Karpas-422 (cell line): ENCODE results near the gene NEO1. TPM values are rescaled to one million over a fixed set of nuclear protein-coding genes. Genes with fewer than 3 reads are reported as not detected.
A peak's percentile ranks its signal among the peaks of the same experiment; 100 is the strongest.

ENCODE experiments used
- DNase-seq: peaks from one replicate; pipeline ENCODE4 v3.0.0-alpha.2; 2015
- H2AFZ ChIP-seq: fragments of 200-600 bp; sonication (generic); 2 replicates; pipeline ENCODE4 v1.6.1; 2014; ENCODE audit warnings: antibody characterized with exemption, low read length, mixed read lengths
- H3K27ac ChIP-seq: fragments of 200-600 bp; sonication (generic); 2 replicates; pipeline ENCODE4 v1.5.1; 2014; ENCODE audit warnings: mild to moderate bottlenecking, low read length, moderate library complexity
- H3K27me3 ChIP-seq: fragments of 200-600 bp; sonication (generic); 2 replicates; pipeline ENCODE4 v1.6.1; 2014; ENCODE audit warnings: low read length, mixed read lengths
- H3K36me3 ChIP-seq: fragments of 200-600 bp; sonication (generic); 2 replicates; pipeline ENCODE4 v1.6.1; 2014; ENCODE audit warnings: low read length, mixed read lengths; ENCODE audit not compliant: insufficient read depth
- H3K4me1 ChIP-seq: fragments of 200-600 bp; sonication (generic); 2 replicates; pipeline ENCODE4 v1.6.1; 2014; ENCODE audit warnings: mild to moderate bottlenecking, low read length, mixed read lengths
- H3K4me2 ChIP-seq: fragments of 200-600 bp; sonication (generic); 2 replicates; pipeline ENCODE4 v1.6.1; 2014; ENCODE audit warnings: low read length, low read depth, mild to moderate bottlenecking; ENCODE audit not compliant: poor library complexity, severe bottlenecking
- H3K4me3 ChIP-seq: fragments of 200-600 bp; sonication (generic); 2 replicates; pipeline ENCODE4 v1.5.1; 2014; ENCODE audit warnings: mild to moderate bottlenecking, antibody characterized with exemption, low read length, mixed read lengths
- H3K79me2 ChIP-seq: fragments of 200-600 bp; sonication (generic); 2 replicates; pipeline ENCODE4 v1.6.1; 2014; ENCODE audit warnings: mild to moderate bottlenecking, low read length, mixed read lengths
- H3K9ac ChIP-seq: fragments of 200-600 bp; sonication (generic); 2 replicates; pipeline ENCODE4 v1.6.0; 2014; ENCODE audit warnings: low read length
- H3K9me2 ChIP-seq: fragments of 200-600 bp; sonication (generic), shearing (Covaris generic); replicated peaks from 2 replicates; pipeline ENCODE4 v1.6.0; 2014; ENCODE audit warnings: mild to moderate bottlenecking, low read length, moderate library complexity; ENCODE audit not compliant: insufficient read depth
- H3K9me3 ChIP-seq: fragments of 300-700, 200-600 bp; sonication (generic); 2 replicates; pipeline ENCODE4 v1.6.1; 2014; ENCODE audit warnings: low read length, mixed read lengths
- H4K20me1 ChIP-seq: fragments of 200-600 bp; sonication (generic); 2 replicates; pipeline ENCODE4 v1.6.1; 2014; ENCODE audit warnings: mild to moderate bottlenecking, antibody characterized with exemption, low read length, low read depth; ENCODE audit not compliant: insufficient read depth
- total RNA-seq: library from RNA; depleted of rRNA; stranded (reverse); fragments of >200 nt; shearing (Covaris generic); gene quantifications from 2 replicates; pipeline ENCODE4 v1.2.3, GENCODE V29; 2014; ENCODE audit warnings: low replicate concordance

NEO1 gene
- total RNA-seq, 1 experiment from 2014 or later = 7.6 TPM

- no peaks in the 10 kb centered on the region for H4K20me1 ChIP-seq
- H3K4me1 ChIP-seq = no peaks in the 10 kb centered on the region
- no peak overlapping the region for H2AFZ ChIP-seq
- no peaks in the 10 kb centered on the region for H3K36me3 ChIP-seq
- peak; percentile 79 for DNase-seq
- no peaks in the 10 kb centered on the region for H3K9me2 ChIP-seq
- H3K9ac ChIP-seq = no peak overlapping the region
- no peak overlapping the region for H3K4me3 ChIP-seq
- H3K4me2 ChIP-seq = no peak overlapping the region
- H3K27me3 ChIP-seq = no peaks in the 10 kb centered on the region
- no peaks in the 10 kb centered on the region for H3K9me3 ChIP-seq
- no peaks in the 10 kb centered on the region for H3K79me2 ChIP-seq
- H3K27ac ChIP-seq = no peak overlapping the region
Measured at GRCh38 chr15:73127302-73127936, 75.2 kb downstream of the NEO1 start.

- Histone ChIP-seq H3K4me2 (no peak overlapping the region), H3K27ac (no peak overlapping the region), H3K79me2 (no peaks in the 10 kb centered on the region), H2AFZ (no peak overlapping the region), H3K4me1 (no peaks in the 10 kb centered on the region), H3K4me3 (no peak overlapping the region), H3K9me2 (no peaks in the 10 kb centered on the region), H3K36me3 (no peaks in the 10 kb centered on the region), H3K27me3 (no peaks in the 10 kb centered on the region), H4K20me1 (no peaks in the 10 kb centered on the region), H3K9me3 (no peaks in the 10 kb centered on the region), H3K9ac (no peak overlapping the region)
- DNase-seq = no peak
Measured at GRCh38 chr15:73130830-73131229, 78.6 kb downstream of the NEO1 start.

GRCh38 chr15:73134196-73134595 is 81.9 kb downstream of the NEO1 start:
- no peak overlapping the region for H2AFZ ChIP-seq
- H4K20me1 ChIP-seq = no peaks in the 10 kb centered on the region
- no peaks in the 10 kb centered on the region for H3K36me3 ChIP-seq
- no peaks in the 10 kb centered on the region for H3K9me3 ChIP-seq
- H3K4me3 ChIP-seq = no peak overlapping the region
- H3K4me1 ChIP-seq = no peaks in the 10 kb centered on the region
- no peaks in the 10 kb centered on the region for H3K79me2 ChIP-seq
- no peak overlapping the region for H3K27ac ChIP-seq
- H3K4me2 ChIP-seq = no peak overlapping the region
- no peak for DNase-seq
- no peaks in the 10 kb centered on the region for H3K27me3 ChIP-seq
- H3K9me2 ChIP-seq = no peaks in the 10 kb centered on the region
- H3K9ac ChIP-seq = no peak overlapping the region

GRCh38 chr15:73139041-73139743 is 86.9 kb downstream of the NEO1 start:
- no peaks in the 10 kb centered on the region for H3K79me2 ChIP-seq
- no peak overlapping the region for H3K27ac ChIP-seq
- no peaks in the 10 kb centered on the region for H3K36me3 ChIP-seq
- H4K20me1 ChIP-seq = no peaks in the 10 kb centered on the region
- no peak overlapping the region for H2AFZ ChIP-seq
- no peak for DNase-seq
- H3K9ac ChIP-seq = no peak overlapping the region
- no peaks in the 10 kb centered on the region for H3K27me3 ChIP-seq
- no peak overlapping the region for H3K4me2 ChIP-seq
- H3K4me3 ChIP-seq = no peak overlapping the region
- no peaks in the 10 kb centered on the region for H3K9me2 ChIP-seq
- no peaks in the 10 kb centered on the region for H3K4me1 ChIP-seq
- no peaks in the 10 kb centered on the region for H3K9me3 ChIP-seq

- Histone ChIP-seq H3K27ac (no peak overlapping the region), H4K20me1 (no peaks in the 10 kb centered on the region), H3K27me3 (no peaks in the 10 kb centered on the region), H3K9me3 (no peaks in the 10 kb centered on the region), H3K9me2 (no peaks in the 10 kb centered on the region), H3K79me2 (no peaks in the 10 kb centered on the region), H2AFZ (no peak overlapping the region), H3K4me2 (no peak overlapping the region), H3K9ac (no peak overlapping the region), H3K4me3 (no peak overlapping the region), H3K36me3 (no peaks in the 10 kb centered on the region), H3K4me1 (no peaks in the 10 kb centered on the region)
- DNase-seq = no peak
Measured at GRCh38 chr15:73139744-73140553, 87.7 kb downstream of the NEO1 start.

GRCh38 chr15:73141216-73141900 is 89.1 kb downstream of the NEO1 start:
- DNase-seq = no peak
- H2AFZ ChIP-seq = no peak overlapping the region
- no peaks in the 10 kb centered on the region for H3K36me3 ChIP-seq
- H3K4me1 ChIP-seq = no peaks in the 10 kb centered on the region
- H3K27me3 ChIP-seq = no peaks in the 10 kb centered on the region
- no peak overlapping the region for H3K4me2 ChIP-seq
- no peaks in the 10 kb centered on the region for H3K9me2 ChIP-seq
- no peak overlapping the region for H3K9ac ChIP-seq
- no peak overlapping the region for H3K27ac ChIP-seq
- no peak overlapping the region for H3K4me3 ChIP-seq
- no peaks in the 10 kb centered on the region for H3K79me2 ChIP-seq
- no peaks in the 10 kb centered on the region for H4K20me1 ChIP-seq
- no peaks in the 10 kb centered on the region for H3K9me3 ChIP-seq

- H3K4me3 ChIP-seq = no peak overlapping the region
- H3K27ac ChIP-seq = no peak overlapping the region
- no peaks in the 10 kb centered on the region for H3K9me2 ChIP-seq
- H3K4me2 ChIP-seq = no peak overlapping the region
- no peaks in the 10 kb centered on the region for H3K36me3 ChIP-seq
- no peak overlapping the region for H3K9ac ChIP-seq
- no peaks in the 10 kb centered on the region for H3K9me3 ChIP-seq
- H3K27me3 ChIP-seq = no peaks in the 10 kb centered on the region
- no peaks in the 10 kb centered on the region for H3K4me1 ChIP-seq
- H2AFZ ChIP-seq = no peak overlapping the region
- DNase-seq = no peak
- H3K79me2 ChIP-seq = no peaks in the 10 kb centered on the region
- no peaks in the 10 kb centered on the region for H4K20me1 ChIP-seq
Measured at GRCh38 chr15:73142802-73143762, 90.8 kb downstream of the NEO1 start.
